ENCODE results near the gene MBOAT1.

- no peak for TF ChIP-seq GATA2 (IDR thresholded peaks at IDR 0.05; ENCODE audit: low read depth, low read length)
- no peak for TF ChIP-seq GATA3 (IDR thresholded peaks at IDR 0.05; ENCODE audit: low read depth, low read length)
Observed at GRCh38 chr6:20238688-20239587, 26.7 kb upstream of the MBOAT1 start.

Data from SH-SY5Y (cell line).